NB4 (cell line): ENCODE results near the gene TNFAIP8L2.
"Not testable (repeated sequence)": the region's sequence is repeated elsewhere in the genome, so short reads cannot be mapped to it uniquely, and the experiment has no call there.

Experiments
- DNase-seq: peaks from one replicate; pipeline ENCODE4 v3.0.0; 2010; ENCODE audit warnings: low read depth
- H3K4me3 ChIP-seq: one replicate; pipeline ENCODE4 v1.5.1; 2011; ENCODE audit warnings: mild to moderate bottlenecking, low read depth, low read length, moderate library complexity
- MYC ChIP-seq: IDR thresholded peaks from 2 replicates; pipeline ENCODE4 v1.6.1; 2011; ENCODE audit warnings: low read depth, low read length
- POLR2A ChIP-seq: IDR thresholded peaks from 2 replicates; pipeline ENCODE4 v1.6.1; 2011; ENCODE audit warnings: mild to moderate bottlenecking; ENCODE audit not compliant: insufficient read length; ENCODE audit errors: extremely low read depth
- TF ChIP-seq, protein P1 (sequence below): IDR thresholded peaks from one replicate; pipeline ENCODE4 v1.5.1; 2012; ENCODE audit warnings: low read depth, low read length
- TF ChIP-seq, protein P2 (sequence below): IDR thresholded peaks from 2 replicates; pipeline ENCODE4 v1.6.1; 2011; ENCODE audit warnings: low read depth, low read length

The TNFAIP8L2 gene

DNA sequence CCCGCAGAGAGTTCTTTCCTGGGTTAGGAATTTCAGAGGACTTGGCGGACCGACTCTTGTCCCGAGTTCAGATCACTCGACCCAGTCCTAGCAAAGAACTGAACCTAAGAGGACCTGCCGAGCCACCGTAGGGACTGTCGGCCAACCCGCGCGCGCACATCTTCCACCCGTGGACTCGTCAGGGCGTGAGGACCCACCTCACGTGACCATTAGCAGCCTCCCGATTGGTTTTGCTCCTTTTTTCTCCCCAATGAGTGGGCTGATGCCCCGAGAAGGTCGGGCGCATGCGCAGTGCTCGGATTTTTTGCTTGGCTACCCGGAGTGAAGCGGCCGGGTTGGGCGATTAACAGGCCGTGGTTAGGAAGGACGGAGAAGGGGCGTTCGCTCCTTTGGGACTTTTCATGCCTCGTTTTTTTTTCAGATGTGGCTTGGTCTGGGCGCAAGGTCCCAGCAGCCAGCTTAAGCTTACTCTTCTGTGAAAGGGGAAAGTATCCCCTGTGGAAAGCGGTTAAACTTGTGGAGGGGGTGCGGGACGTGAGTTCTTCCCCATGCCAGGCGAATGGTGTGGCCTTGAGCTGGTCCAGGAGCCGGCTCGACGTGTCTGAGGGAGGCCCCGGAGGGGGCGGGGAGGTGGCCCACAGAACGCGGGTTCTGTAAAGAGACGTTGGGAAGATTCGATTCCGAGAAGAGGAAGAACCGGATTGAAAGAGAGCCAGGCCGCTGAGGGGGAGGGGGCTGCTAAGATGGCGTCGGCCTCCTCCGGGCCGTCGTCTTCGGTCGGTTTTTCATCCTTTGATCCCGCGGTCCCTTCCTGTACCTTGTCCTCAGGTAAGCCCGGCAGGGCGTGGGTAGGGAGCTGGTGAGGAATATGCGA lies 42.0 kb downstream of the TNFAIP8L2 start, which contains the start of gene PIP5K1A:
PIP5K1A (plus strand) TSS at position 299 of the 874 bp plus-strand sequence; CDS start at position 744, 445 bp downstream.
- peak within 1 kb of the TSS; percentile 99 for H3K4me3 ChIP-seq
- TF ChIP-seq POLR2A (peak; percentile 61), MYC (no peak; the same call in 1 of the 2 replicates)
- TF ChIP-seq, protein P1, sequence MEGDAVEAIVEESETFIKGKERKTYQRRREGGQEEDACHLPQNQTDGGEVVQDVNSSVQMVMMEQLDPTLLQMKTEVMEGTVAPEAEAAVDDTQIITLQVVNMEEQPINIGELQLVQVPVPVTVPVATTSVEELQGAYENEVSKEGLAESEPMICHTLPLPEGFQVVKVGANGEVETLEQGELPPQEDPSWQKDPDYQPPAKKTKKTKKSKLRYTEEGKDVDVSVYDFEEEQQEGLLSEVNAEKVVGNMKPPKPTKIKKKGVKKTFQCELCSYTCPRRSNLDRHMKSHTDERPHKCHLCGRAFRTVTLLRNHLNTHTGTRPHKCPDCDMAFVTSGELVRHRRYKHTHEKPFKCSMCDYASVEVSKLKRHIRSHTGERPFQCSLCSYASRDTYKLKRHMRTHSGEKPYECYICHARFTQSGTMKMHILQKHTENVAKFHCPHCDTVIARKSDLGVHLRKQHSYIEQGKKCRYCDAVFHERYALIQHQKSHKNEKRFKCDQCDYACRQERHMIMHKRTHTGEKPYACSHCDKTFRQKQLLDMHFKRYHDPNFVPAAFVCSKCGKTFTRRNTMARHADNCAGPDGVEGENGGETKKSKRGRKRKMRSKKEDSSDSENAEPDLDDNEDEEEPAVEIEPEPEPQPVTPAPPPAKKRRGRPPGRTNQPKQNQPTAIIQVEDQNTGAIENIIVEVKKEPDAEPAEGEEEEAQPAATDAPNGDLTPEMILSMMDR: no peak
- TF ChIP-seq, protein P2, sequence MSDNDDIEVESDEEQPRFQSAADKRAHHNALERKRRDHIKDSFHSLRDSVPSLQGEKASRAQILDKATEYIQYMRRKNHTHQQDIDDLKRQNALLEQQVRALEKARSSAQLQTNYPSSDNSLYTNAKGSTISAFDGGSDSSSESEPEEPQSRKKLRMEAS: peak; percentile 97
- DNase-seq: peak; percentile 95

DNA sequence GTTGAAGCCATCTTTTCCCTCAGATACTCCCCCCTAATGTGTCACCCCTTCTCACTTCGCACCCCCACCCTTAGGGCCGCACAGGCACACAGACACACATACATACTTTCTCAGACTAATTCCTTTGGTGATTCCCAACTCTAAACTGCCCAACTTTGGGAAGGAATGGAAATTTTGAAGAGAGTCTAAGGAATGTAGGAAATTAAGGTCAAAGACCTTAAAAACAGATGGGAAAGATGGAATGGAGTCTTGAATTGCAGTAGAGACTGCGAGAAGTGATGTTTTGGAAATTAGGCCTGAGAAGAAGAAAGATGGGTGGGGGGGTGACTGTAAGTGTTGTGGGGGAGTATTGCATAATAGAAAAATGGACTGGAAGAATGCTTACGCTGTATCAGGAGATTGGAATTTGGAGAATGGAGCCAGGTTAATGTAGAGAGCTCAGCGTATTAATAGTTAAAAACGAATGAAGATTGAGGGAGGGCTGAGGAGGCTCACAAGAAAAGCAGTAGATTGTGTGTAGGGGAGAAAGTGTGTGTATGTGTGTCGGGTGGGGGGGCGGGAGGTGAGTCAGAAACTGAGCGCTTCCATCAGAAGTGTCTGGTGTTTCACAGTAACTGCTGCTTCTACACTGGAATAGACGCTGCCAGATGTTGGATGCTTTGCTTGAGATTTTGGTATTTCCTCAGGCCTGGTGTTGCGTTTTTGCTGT lies 43.6 kb downstream of the TNFAIP8L2 start:
- peak overlapping the region; percentile 99 for H3K4me3 ChIP-seq
- TF ChIP-seq MYC: no peak
- TF ChIP-seq, protein P2: no peak
- TF ChIP-seq, protein P1: no peak
- TF ChIP-seq POLR2A: no peak
- DNase-seq: peak; percentile 47

DNA sequence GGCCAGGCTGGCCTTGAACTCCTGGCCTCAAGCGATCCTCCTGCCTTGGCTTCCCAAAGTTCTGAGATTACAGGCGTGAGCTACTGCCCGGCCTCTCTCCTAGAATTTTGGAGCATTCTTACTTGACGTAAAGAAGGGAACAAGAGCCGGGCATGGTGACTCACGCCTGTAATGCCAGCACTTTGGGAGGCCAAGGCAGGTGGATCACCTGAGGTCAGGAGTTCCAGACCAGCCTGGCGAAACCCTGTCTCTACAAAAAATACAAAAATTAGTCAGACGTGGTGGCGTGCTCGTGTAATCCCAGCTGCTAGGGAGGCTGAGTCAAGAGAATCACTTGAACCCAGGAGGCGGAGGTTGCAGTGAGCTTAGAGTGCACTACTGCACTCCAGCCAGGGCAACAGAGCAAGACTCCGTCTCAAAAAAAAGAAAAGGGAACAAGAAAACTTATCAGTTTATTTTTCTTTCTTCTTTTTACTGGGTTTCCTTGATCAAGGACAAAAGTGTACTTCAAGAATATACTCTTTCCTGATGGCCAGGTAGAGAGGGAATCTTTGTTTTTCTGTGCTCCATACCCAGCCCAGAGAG lies 49.0 kb downstream of the TNFAIP8L2 start:
- H3K4me3 ChIP-seq, DNase-seq: not testable (repeated sequence)
